ENCODE results near the gene LAMA5. TPM values are rescaled to one million over a fixed set of nuclear protein-coding genes. Genes with fewer than 3 reads are reported as not detected.

LAMA5 gene
- total and polyA plus RNA-seq, 2 experiments from 2014 or later: 201 to 298 TPM

GRCh38 chr20:62310757-62311121 is 56.4 kb downstream of the LAMA5 start:
- H3K27me3 Mint-ChIP-seq (ENCODE audit: insufficient read depth, low read depth, poor library complexity): peaks cover 15% of the 10 kb centered on the region
- Histone ChIP-seq H3K79me2 (replicated peaks; ENCODE audit: insufficient read depth) (peaks cover 7% of the 10 kb centered on the region), H3K4me2 (no peak overlapping the region), H3K27ac (ENCODE audit: low read depth) (no peak overlapping the region), H3K27me3 (ENCODE audit: insufficient read depth) (no peaks in the 10 kb centered on the region), H4K20me1 (replicated peaks; ENCODE audit: insufficient read depth) (peaks cover 5% of the 10 kb centered on the region; the same call in 1 of the 2 replicates), H2AFZ (no peak overlapping the region), H3K4me1 (ENCODE audit: insufficient read depth) (no peaks in the 10 kb centered on the region), H3K4me3 (no peak overlapping the region), H3F3A (replicated peaks; ENCODE audit: low read depth) (peaks cover 41% of the 10 kb centered on the region), H3K36me3 (ENCODE audit: insufficient read depth) (peaks cover 21% of the 10 kb centered on the region), H3K9me2 (ENCODE audit: insufficient read depth) (no peaks in the 10 kb centered on the region)
- H3K4me3 Mint-ChIP-seq: no peak overlapping the region
- no peak overlapping the region for H3K27ac Mint-ChIP-seq
- no peak for TF ChIP-seq EZH2phosphoT487 (IDR thresholded peaks at IDR 0.05; ENCODE audit: unreplicated experiment)
- TF ChIP-seq STAT1 (IDR thresholded peaks at IDR 0.05; ENCODE audit: unreplicated experiment): no peak
- no peak for TF ChIP-seq EZH2 (IDR thresholded peaks at IDR 0.05; ENCODE audit: low read depth, unreplicated experiment)
- TF ChIP-seq ZNF462 (CRISPR knock-in tag; IDR thresholded peaks at IDR 0.05): no peak
- TF ChIP-seq CTCF (conservative IDR thresholded peaks at IDR 0.05; ENCODE audit: low read depth in 2 of 2): no peak
- no peak for TF ChIP-seq CREB1 (CRISPR knock-in tag; IDR thresholded peaks at IDR 0.05; ENCODE audit: low read depth)
- no peak for TF ChIP-seq ZNF331 (CRISPR knock-in tag; IDR thresholded peaks at IDR 0.05; ENCODE audit: low read depth)
- no peak for TF ChIP-seq POLR2AphosphoS5 (IDR thresholded peaks at IDR 0.05; ENCODE audit: low read depth)
- TF ChIP-seq REST (IDR thresholded peaks at IDR 0.05; ENCODE audit: unreplicated experiment): no peak
- no peak for TF ChIP-seq NANOG (IDR thresholded peaks at IDR 0.05; ENCODE audit: borderline replicate concordance)
- TF ChIP-seq ETS1 (IDR thresholded peaks at IDR 0.05): no peak
- TF ChIP-seq JUNB (IDR thresholded peaks at IDR 0.05; ENCODE audit: unreplicated experiment): no peak
- no peak for TF ChIP-seq ZNF114 (CRISPR knock-in tag; IDR thresholded peaks at IDR 0.05)
- H3K36me3 Mint-ChIP-seq (ENCODE audit: low read depth): peaks cover 49% of the 10 kb centered on the region
- H3K9me3 Mint-ChIP-seq: no peaks in the 10 kb centered on the region; the same call in 2 of the 3 replicates
- DNase-seq (ENCODE audit: low spot score) (no peak), ATAC-seq (no peak)
- H3K4me1 Mint-ChIP-seq: no peaks in the 10 kb centered on the region; the same call in 2 of the 3 replicates

Measured in GM23338 (cell line).